Neutrophil (primary cell): ENCODE results near the gene CTPS2.
"Not testable (repeated sequence)": the region's sequence is repeated elsewhere in the genome, so short reads cannot be mapped to it uniquely, and the experiment has no call there.

Source experiments
- H3K27ac ChIP-seq: fragments of 200-600 bp; sonication (generic); 2 replicates; pipeline ENCODE4 v1.5.1; 2016; ENCODE audit warnings: mild to moderate bottlenecking, moderate library complexity
- H3K27me3 ChIP-seq: fragments of 200-600 bp; sonication (generic); 2 replicates; pipeline ENCODE4 v1.6.0; 2016; ENCODE audit warnings: mild to moderate bottlenecking
- H3K36me3 ChIP-seq: fragments of 200-600 bp; sonication (generic); 2 replicates; pipeline ENCODE4 v1.5.1; 2017
- H3K4me1 ChIP-seq, 2 experiments: fragments of 200-600 bp in 1 of 2; sonication (generic) in 1 of 2; 1 replicate in 1 of 2; 2 replicates in 1 of 2; pipeline versions ENCODE4 v1.5.1 to v1.6.1; 2013 to 2016; ENCODE audit warnings: low read depth in 1 of 2, low read length in 1 of 2, mild to moderate bottlenecking in 1 of 2, moderate library complexity in 1 of 2; ENCODE audit not compliant: control insufficient read depth in 1 of 2, insufficient read depth in 1 of 2
- H3K4me3 ChIP-seq, 2 experiments: fragments of 200-600 bp in 1 of 2; sonication (generic) in 1 of 2; 1 replicate in 1 of 2; 2 replicates in 1 of 2; pipeline ENCODE4 v1.5.1; 2013 to 2016; ENCODE audit warnings: low read depth in 1 of 2, low read length in 1 of 2, mild to moderate bottlenecking in 1 of 2, moderate library complexity in 1 of 2
- H3K9me3 ChIP-seq: fragments of 200-600 bp; sonication (generic); 2 replicates; pipeline ENCODE4 v1.5.1; 2016
- TF ChIP-seq, protein P1 (sequence below): fragments of 200-600 bp; sonication (generic); IDR thresholded peaks from 2 replicates; pipeline ENCODE4 v1.5.1; 2016; ENCODE audit warnings: antibody characterized with exemption

Gene CTPS2

DNA sequence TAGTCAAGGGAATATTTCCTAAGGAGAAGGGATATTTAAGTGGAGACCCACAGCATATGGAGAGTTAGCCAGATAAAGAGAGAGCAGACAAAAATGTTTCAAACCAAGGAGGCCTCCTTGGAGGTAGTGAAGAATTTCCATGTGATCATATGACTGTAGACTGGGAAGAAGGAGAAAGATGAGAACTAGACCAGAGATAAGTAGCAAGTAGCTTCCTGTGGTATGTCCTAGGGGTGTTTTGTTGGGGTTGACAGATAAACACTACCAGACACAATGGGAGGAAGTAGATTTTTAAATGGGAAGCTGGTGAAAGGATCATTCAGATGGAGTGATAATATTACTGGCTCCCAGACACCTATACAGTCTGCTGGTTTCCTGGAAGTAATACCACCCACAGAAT is 20.5 kb upstream of the CTPS2 start:
- H3K4me1 ChIP-seq: peaks cover 0 to 5% of the 10 kb centered on the region in 2 experiments
- H3K36me3 ChIP-seq: peaks cover 25% of the 10 kb centered on the region
- no peaks in the 10 kb centered on the region for H3K9me3 ChIP-seq
- no peak overlapping the region for H3K27ac ChIP-seq
- TF ChIP-seq, protein P1, sequence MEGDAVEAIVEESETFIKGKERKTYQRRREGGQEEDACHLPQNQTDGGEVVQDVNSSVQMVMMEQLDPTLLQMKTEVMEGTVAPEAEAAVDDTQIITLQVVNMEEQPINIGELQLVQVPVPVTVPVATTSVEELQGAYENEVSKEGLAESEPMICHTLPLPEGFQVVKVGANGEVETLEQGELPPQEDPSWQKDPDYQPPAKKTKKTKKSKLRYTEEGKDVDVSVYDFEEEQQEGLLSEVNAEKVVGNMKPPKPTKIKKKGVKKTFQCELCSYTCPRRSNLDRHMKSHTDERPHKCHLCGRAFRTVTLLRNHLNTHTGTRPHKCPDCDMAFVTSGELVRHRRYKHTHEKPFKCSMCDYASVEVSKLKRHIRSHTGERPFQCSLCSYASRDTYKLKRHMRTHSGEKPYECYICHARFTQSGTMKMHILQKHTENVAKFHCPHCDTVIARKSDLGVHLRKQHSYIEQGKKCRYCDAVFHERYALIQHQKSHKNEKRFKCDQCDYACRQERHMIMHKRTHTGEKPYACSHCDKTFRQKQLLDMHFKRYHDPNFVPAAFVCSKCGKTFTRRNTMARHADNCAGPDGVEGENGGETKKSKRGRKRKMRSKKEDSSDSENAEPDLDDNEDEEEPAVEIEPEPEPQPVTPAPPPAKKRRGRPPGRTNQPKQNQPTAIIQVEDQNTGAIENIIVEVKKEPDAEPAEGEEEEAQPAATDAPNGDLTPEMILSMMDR: no peak
- H3K27me3 ChIP-seq: no peaks in the 10 kb centered on the region
- no peak overlapping the region for H3K4me3 ChIP-seq

DNA sequence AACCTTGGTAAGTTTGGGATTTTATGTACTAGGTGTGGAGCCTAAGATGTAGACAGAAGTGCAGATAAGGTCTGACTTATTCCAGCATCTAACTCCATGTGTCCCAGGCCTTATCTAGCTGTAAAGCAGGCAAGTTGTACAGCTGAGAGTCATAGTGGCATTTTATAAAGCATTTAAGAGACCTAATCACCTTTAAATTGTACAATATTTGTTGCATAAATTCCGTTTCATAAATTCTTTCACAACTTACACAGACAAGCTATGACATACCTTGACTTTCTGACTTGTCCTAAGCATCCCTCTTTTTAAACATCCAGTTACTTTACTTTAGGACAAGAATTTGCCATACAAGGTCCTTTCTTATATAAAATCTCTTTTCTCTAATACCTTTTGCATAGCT is 18.0 kb upstream of the CTPS2 start:
- Histone ChIP-seq H3K27ac (no peak overlapping the region), H3K36me3 (no peaks in the 10 kb centered on the region), H3K9me3 (no peaks in the 10 kb centered on the region), H3K4me3 (no peak overlapping the region), H3K4me1 (peaks cover 0 to 5% of the 10 kb centered on the region in 2 experiments), H3K27me3 (no peaks in the 10 kb centered on the region)
- TF ChIP-seq, protein P1: no peak

DNA sequence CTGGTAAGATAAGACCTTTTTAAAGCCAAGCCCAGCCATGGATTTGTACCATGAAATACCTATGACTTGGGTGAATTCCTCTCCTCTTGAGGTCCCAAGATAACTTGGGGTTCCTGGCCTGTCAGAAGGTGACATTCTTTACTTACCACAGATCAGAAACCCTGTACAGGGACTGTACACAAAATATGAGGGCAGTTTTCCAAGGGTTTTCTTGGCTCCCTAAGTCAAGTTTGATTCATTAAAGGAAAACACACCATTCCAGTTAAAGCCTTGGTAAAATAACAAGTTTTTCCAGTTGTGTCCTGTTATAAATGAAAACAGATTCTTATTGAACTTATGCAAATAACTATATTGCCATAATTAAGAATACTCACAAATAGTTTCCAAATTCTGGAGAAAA is 15.2 kb upstream of the CTPS2 start:
- Histone ChIP-seq H3K9me3 (no peaks in the 10 kb centered on the region), H3K27me3 (no peaks in the 10 kb centered on the region), H3K4me3 (no peak overlapping the region), H3K4me1 (peaks cover 0 to 5% of the 10 kb centered on the region in 2 experiments), H3K36me3 (no peaks in the 10 kb centered on the region), H3K27ac (no peak overlapping the region)
- TF ChIP-seq, protein P1: no peak

DNA sequence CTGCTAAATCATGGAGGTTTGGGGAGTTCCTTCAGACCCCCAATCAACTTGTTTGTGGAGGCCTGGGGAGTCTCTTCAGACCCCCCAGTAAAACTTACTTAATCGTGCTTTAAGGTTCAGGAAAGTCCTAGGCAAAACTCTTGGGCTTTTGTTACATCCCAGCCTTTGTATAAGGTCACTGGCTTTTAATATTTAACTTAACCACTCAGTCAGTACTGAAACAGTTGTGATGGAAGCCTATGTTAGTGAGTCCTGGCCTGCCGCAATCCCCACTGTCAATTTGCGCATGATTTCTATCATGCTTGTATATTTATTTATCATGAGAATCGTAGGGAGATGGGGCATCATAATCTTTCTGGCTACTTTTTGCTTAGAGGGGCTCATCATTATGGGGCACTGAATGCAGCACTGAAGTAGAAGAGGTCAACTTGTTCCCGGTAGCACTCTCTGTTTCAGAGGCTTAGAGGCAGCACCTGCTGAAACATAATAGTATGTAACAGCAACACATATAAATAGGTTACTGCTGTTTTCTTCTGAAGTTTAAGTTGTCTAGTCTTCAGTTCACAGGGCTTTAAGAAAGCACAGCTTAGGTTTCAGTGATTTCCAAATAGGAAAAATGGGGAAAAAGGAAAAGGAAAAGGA is 14.0 kb upstream of the CTPS2 start:
- not testable (repeated sequence) for H3K4me1 ChIP-seq, H3K4me3 ChIP-seq, H3K27ac ChIP-seq, H3K27me3 ChIP-seq, H3K36me3 ChIP-seq, H3K9me3 ChIP-seq

DNA sequence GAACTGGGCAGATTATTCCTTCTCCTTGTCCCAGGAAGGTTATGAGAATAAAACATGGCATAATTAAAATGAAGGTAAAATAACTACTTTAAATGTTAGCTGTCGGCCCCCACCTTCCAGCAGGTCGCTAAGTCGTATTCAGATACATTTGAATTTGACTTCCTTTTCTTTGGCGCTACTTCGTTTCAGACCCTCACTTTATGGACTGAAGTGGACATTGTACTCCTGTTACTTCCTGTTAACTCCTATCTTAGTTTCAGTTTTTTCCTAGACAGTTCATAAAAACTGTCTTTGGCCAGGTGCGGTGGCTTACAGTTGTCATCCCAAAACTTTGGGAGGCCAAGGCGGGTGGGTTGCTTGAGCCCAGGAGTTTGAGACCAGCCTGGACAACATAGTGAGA is 12.6 kb upstream of the CTPS2 start:
- Histone ChIP-seq H3K27ac (no peak overlapping the region), H3K4me1 (peaks cover 9 to 11% of the 10 kb centered on the region in 2 experiments), H3K9me3 (no peaks in the 10 kb centered on the region), H3K36me3 (no peaks in the 10 kb centered on the region), H3K27me3 (no peaks in the 10 kb centered on the region), H3K4me3 (no peak overlapping the region)
- TF ChIP-seq, protein P1: no peak

DNA sequence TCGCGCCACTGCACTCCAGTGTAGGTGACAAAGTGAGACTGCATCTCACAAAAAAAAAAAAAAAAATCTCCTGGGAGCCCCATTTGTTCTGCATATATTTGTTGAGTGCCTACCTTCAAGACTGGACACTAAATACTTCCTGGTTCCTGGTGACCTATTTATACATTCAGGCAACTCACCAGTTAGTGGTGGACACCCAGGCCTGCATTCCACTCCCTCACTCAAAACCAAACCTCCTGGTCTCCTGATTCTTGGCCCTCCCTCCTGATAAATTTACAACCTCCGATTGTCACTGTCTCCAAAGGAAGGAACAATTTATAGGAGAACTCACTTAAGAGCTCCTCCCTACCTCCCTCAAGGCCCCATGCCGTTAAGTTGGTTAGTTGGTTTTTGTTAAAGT is 10.0 kb upstream of the CTPS2 start:
- H3K36me3 ChIP-seq: no peaks in the 10 kb centered on the region
- H3K27me3 ChIP-seq: no peaks in the 10 kb centered on the region
- H3K4me1 ChIP-seq: peaks cover 9 to 19% of the 10 kb centered on the region in 2 experiments
- no peaks in the 10 kb centered on the region for H3K9me3 ChIP-seq
- no peak overlapping the region for H3K4me3 ChIP-seq
- TF ChIP-seq, protein P1: no peak
- H3K27ac ChIP-seq: no peak overlapping the region
